Measurements from ENCODE around the gene ZNF576.
"Not testable (repeated sequence)": the region's sequence is repeated elsewhere in the genome, so short reads cannot be mapped to it uniquely, and the experiment has no call there.

The ZNF576 gene

DNA sequence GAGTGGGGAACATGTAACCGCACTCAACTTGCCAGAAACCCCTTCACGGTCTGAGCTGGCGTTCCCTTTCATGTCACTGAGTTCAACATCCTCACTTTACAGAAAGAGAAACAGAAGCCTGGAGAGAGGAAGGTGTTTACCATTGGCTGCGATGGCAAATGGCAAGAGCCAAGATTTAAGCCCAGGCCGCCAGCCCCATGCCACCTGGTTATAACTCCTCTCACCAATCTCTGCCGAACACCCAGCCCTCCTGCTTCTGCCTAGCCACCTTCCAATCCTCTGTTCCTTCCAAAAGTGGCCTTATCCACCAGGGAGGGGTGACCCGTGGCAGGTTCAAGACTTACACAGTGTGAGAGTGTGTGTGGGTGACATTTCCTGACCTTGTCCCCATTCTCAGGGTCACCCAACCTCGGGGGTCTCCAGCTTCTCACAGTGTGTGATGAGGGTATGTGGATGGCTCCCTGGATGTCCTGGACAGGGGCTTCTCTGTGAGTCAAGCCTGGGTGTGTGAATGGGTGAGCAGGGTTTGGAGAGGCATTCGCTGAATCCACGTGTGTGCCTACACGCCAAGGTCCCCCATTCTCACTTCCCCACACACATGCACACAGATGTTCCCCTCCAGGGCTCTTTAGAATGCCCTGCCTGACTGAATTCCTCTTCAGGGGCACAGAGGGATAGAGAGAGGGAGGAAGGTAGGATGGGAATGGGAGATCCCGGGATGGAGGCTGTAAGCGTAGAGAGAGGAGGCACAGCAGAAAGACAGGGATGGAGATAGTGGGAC is 42.0 kb downstream of the ZNF576 start:
- intact Hi-C loops (cut with DNase I) = no loop called here
- peak in 2 of 42 donors; percentile 12 to 14 for DNase-seq

GRCh38 chr19:43638995-43639518 is 42.7 kb downstream of the ZNF576 start:
- peak in 3 of 42 donors; percentile 13 to 29 (median 15) for DNase-seq
- intact Hi-C loops (cut with DNase I) = no loop called here

GRCh38 chr19:43639519-43640423 is 43.4 kb downstream of the ZNF576 start, which contains the start of gene CADM4:
Gene CADM4 (minus strand): TSS chr19:43639850. CDS start chr19:43639790, 60 bp downstream.
- intact Hi-C loops (cut with DNase I) = no loop called here
- peak in 40 of 42 donors; percentile 27 to 83 (median 68) for DNase-seq

- intact Hi-C loops (cut with DNase I) = no loop called here
- no peak for DNase-seq
Measured at GRCh38 chr19:43640424-43640757, 44.0 kb downstream of the ZNF576 start.

DNA sequence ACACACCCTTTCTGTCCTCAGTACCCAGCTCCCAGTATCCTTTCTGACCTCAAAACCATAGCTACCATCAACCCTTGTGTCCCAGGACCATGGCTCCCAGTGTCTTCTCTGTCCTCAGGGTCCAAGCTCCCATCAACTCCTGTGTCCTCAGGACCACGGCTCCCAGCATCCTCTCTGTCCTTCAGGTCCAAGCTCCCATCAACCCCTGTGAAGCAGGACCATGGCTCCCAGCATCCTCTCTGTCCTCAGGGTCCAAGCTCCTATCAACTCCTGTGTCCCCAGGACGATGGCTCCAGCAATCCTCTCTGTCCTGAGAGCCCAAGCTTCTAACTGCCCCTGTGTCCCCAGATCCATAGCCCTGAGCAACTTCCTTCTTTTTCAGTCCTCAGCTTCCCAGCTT is 44.9 kb downstream of the ZNF576 start:
- DNase-seq = no peak
- intact Hi-C loops (cut with DNase I) = no loop called here

DNA sequence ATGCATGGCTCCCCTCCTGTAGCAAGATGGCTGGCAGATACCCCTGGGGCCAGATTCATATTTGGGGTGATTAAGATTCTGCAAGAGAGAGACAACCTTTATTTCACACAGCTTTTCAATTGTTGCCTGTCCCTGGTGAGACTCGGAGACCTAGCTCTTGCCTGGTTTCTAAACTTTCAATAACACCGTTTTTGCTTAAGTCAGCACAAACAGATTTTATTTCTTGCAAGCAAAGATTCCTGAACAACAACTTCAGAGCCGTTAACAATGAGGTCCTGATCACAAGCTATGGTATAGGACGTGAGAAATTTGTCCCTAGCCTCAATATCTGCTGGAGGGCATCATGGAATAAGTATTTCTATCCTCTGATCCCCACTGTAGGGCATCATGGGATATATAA is 46.1 kb downstream of the ZNF576 start:
- DNase-seq = no peak
- intact Hi-C loops (cut with DNase I) = no loop called here

DNA sequence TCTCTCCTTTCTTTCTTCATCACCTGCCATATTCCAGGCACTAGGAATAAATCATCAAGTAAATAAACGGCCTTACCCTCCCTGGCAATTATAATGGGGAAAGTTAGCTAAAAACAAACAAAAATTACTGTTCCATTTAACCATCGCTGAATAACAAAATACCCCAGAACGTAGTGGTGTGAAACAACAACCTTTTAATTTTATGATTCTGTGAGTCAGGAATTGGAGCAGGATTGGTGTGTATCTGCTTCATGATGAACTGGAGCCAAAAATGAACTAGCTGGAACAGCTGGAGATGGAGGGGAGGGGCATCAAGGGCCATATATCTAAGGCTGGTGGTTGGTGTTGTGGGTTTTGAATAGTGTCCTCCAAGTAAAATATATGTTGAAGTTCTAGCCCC is 46.9 kb downstream of the ZNF576 start:
- intact Hi-C loops (cut with DNase I) = no loop called here
- DNase-seq = no peak

DNA sequence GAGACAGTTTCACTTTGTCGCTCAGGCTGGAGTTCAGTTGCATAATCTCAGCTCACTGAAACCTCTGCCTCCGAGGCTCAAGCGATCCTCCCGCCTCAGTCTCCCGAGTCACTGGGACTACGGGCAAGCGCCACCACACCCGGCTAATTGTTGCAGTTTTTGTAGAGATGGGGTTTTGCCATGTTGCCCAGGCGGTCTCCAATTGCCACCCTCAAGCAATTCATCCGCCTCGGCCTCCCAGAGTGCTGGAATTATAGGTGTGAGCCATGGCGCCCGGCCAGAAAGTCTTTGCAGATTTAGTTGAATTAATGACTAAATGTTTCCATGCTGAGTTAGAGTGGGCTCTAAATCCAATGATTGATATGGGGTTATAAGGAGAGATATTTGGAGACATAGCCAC is 47.8 kb downstream of the ZNF576 start:
- intact Hi-C loops (cut with DNase I) = no loop called here
- DNase-seq = no peak

- intact Hi-C loops (cut with DNase I) = no loop called here
- DNase-seq = no peak
Measured at GRCh38 chr19:43648633-43649032, 52.2 kb downstream of the ZNF576 start.

- intact Hi-C loops (cut with DNase I) = no loop called here
- DNase-seq = no peak
Measured at GRCh38 chr19:43649514-43649913, 53.1 kb downstream of the ZNF576 start.

GRCh38 chr19:43650276-43650675 is 53.9 kb downstream of the ZNF576 start:
- not testable (repeated sequence) for DNase-seq
- intact Hi-C loops (cut with DNase I) = loop anchor here (5.0 kb wide), 1 partner anchor 53 kb away; the partner anchor contains the start of genes IRGQ and ZNF576
